HepG2 (cell line): ENCODE measurements around the gene ESR1.

Experiments used
- CBX2 ChIP-seq, 2 experiments: fragments of 200-600 bp in 1 of 2; sonication (generic); formaldehyde crosslinking in 1 of 2; IDR thresholded peaks; 2 replicates each; pipeline versions ENCODE4 v1.7.0 to v1.8.1; 2018 to 2022; ENCODE audit warnings: low read depth in 2 of 2, low read length in 1 of 2, mild to moderate bottlenecking in 1 of 2, missing genetic modification reagents in 1 of 2
- CHD2 ChIP-seq: IDR thresholded peaks from 2 replicates; pipeline ENCODE4 v1.6.1; 2011; ENCODE audit warnings: low read depth, low read length, improper control_type of control experiment
- CTCF ChIP-seq: sonication (generic); formaldehyde crosslinking; IDR thresholded peaks from 2 replicates; pipeline ENCODE4 v1.5.0; 2020; ENCODE audit warnings: mild to moderate bottlenecking, missing genetic modification reagents, moderate library complexity
- NR3C1 ChIP-seq: sonication (generic); formaldehyde crosslinking; IDR thresholded peaks from 2 replicates; pipeline ENCODE4 v1.4.0; 2020; ENCODE audit warnings: missing genetic modification reagents
- POLR2A ChIP-seq, 2 experiments: IDR thresholded peaks; 2 replicates each; pipeline ENCODE4 v1.6.1; 2011; ENCODE audit warnings: low read depth in 2 of 2, low read length in 2 of 2, mild to moderate bottlenecking in 1 of 2, moderate library complexity in 1 of 2; ENCODE audit not compliant: insufficient read depth in 1 of 2
- ZNF333 ChIP-seq: sonication (generic); formaldehyde crosslinking; IDR thresholded peaks from 2 replicates; pipeline ENCODE4 v1.4.0; 2020; ENCODE audit warnings: mild to moderate bottlenecking, missing genetic modification reagents, borderline replicate concordance

GRCh38 chr6:152130441-152130840 is 323.0 kb downstream of the ESR1 start:
- no peak for TF ChIP-seq ZNF333 (CRISPR knock-in tag)
- no peak for TF ChIP-seq CHD2
- no peak for TF ChIP-seq NR3C1 (CRISPR knock-in tag)
- TF ChIP-seq CTCF (CRISPR knock-in tag): no peak
- no peak for TF ChIP-seq CBX2 (IDR thresholded peaks at IDR 0.05; ENCODE audit: low read depth, low read length)
- no peak for TF ChIP-seq CBX2 (CRISPR knock-in tag; IDR thresholded peaks at IDR 0.05; ENCODE audit: low read depth)
- TF ChIP-seq POLR2A (IDR thresholded peaks at IDR 0.05; ENCODE audit: insufficient read depth in 1 of 2, low read depth in 2 of 2, low read length in 2 of 2): no peak
